PC-9 (cell line): ENCODE data around the gene MGAT3. TPM values are rescaled to one million over a fixed set of nuclear protein-coding genes. Genes with fewer than 3 reads are reported as not detected.

Source experiments
- BruUV-seq: library from RNA; stranded (reverse); fragments of 400-500 nt; replicated peaks from 2 replicates; lab custom pipeline; 2021; lab: Mats Ljungman, UMichigan
- CTCF ChIA-PET: fragments of 300-600 bp; sonication (Branson Sonifier 250); formaldehyde crosslinking; loops from one replicate; lab custom pipeline; 2022; ENCODE audit warnings: antibody characterized with exemption; lab: Charles Lee
- POLR2A ChIA-PET: fragments of 300-600 bp; sonication (Branson Sonifier 250); formaldehyde crosslinking; loops from one replicate; lab custom pipeline; 2022; ENCODE audit warnings: antibody characterized with exemption; ENCODE audit not compliant: unreplicated experiment; lab: Charles Lee
- DNase-seq, 2 experiments: peaks; one replicate each; pipeline versions ENCODE4 v3.0.0 to v3.0.0-alpha.2; 2015 to 2022; ENCODE audit warnings: mixed read lengths in 1 of 2
- H2AFZ ChIP-seq: fragments of 200-600 bp; sonication (generic); 2 replicates; pipeline ENCODE4 v1.8.1; 2017; ENCODE audit warnings: antibody characterized with exemption
- H3F3A ChIP-seq: fragments of 200-600 bp; sonication (generic); 2 replicates; pipeline ENCODE4 v1.8.1; 2017; ENCODE audit warnings: antibody characterized with exemption, mild to moderate bottlenecking, low read depth; ENCODE audit not compliant: insufficient read depth
- H3K27ac ChIP-seq: fragments of 200-600 bp; sonication (generic); 2 replicates; pipeline ENCODE4 v1.6.1; 2016; ENCODE audit warnings: mixed run types
- H3K27me3 ChIP-seq: fragments of 200-600 bp; sonication (generic); 2 replicates; pipeline ENCODE4 v1.6.1; 2016; ENCODE audit warnings: low read depth, mixed run types; ENCODE audit not compliant: insufficient read depth
- H3K36me3 ChIP-seq: fragments of 200-600 bp; sonication (generic); 2 replicates; pipeline ENCODE4 v1.6.1; 2016; ENCODE audit warnings: low read depth, mixed run types
- H3K4me1 ChIP-seq: fragments of 200-600 bp; sonication (generic); replicated peaks from 2 replicates; pipeline ENCODE4 v1.6.1; 2016; ENCODE audit warnings: mixed run types; ENCODE audit not compliant: insufficient read depth
- H3K4me2 ChIP-seq: fragments of 200-600 bp; sonication (generic); 2 replicates; pipeline ENCODE4 v1.6.1; 2017; ENCODE audit warnings: mixed run types
- H3K4me3 ChIP-seq: fragments of 200-600 bp; sonication (generic); 2 replicates; pipeline ENCODE4 v1.6.1; 2016; ENCODE audit warnings: mixed run types
- H3K79me2 ChIP-seq: fragments of 200-600 bp; sonication (generic); 2 replicates; pipeline ENCODE4 v1.6.1; 2017; ENCODE audit warnings: low read depth, mixed run types
- H3K9me2 ChIP-seq: fragments of 200-600 bp; sonication (generic); 2 replicates; pipeline ENCODE4 v1.8.1; 2017; ENCODE audit warnings: mild to moderate bottlenecking; ENCODE audit not compliant: insufficient read depth
- H3K9me3 ChIP-seq: fragments of 200-600 bp; sonication (generic); 2 replicates; pipeline ENCODE4 v1.8.1; 2016; ENCODE audit warnings: low read depth; ENCODE audit not compliant: insufficient read depth
- H4K20me1 ChIP-seq: fragments of 200-600 bp; sonication (generic); 2 replicates; pipeline ENCODE4 v1.8.1; 2017; ENCODE audit not compliant: insufficient read depth
- CTCF ChIP-seq: fragments of 200-600 bp; sonication (generic); conservative IDR thresholded peaks from 2 replicates; pipeline ENCODE4 v1.6.1; 2017; ENCODE audit warnings: mixed run types, antibody characterized with exemption, mild to moderate bottlenecking, moderate library complexity
- EZH2 ChIP-seq: fragments of 200-600 bp; sonication (generic); IDR thresholded peaks from 2 replicates; pipeline ENCODE4 v1.8.0; 2017; ENCODE audit warnings: antibody characterized with exemption, low read depth
- intact Hi-C: fragments of 100-400 bp; cut with micrococcal nuclease; formaldehyde crosslinking; loops from one replicate; pipeline ENCODE4 v1.10.0; 2022; ENCODE audit not compliant: unreplicated experiment
- total RNA-seq: library from RNA; stranded (reverse); gene quantifications from 2 replicates; pipeline ENCODE4 v1.2.3, GENCODE V29; 2021

Gene MGAT3
- total RNA-seq, 1 experiment from 2014 or later, result not detected

- Histone ChIP-seq H3K9me3 (no peaks in the 10 kb centered on the region), H3K27ac (no peak overlapping the region), H3K4me1 (peaks cover 17% of the 10 kb centered on the region), H3K4me2 (no peak overlapping the region), H4K20me1 (no peaks in the 10 kb centered on the region), H2AFZ (no peak overlapping the region), H3F3A (no peaks in the 10 kb centered on the region; the same call in 1 of the 2 replicates), H3K27me3 (peaks cover 11% of the 10 kb centered on the region), H3K36me3 (no peaks in the 10 kb centered on the region), H3K9me2 (no peaks in the 10 kb centered on the region), H3K4me3 (no peak overlapping the region), H3K79me2 (no peaks in the 10 kb centered on the region)
- intact Hi-C loops, result no loop called here
- POLR2A ChIA-PET, result no interaction called here
- TF ChIP-seq EZH2, result no peak
- TF ChIP-seq CTCF, result no peak
- BruUV-seq, result no TSS peak
- DNase-seq, result no peak
- CTCF ChIA-PET, result no interaction called here
These were observed 10.6 kb downstream of the MGAT3 start for GRCh38 chr22:39467390-39467895.

GRCh38 chr22:39468487-39469325 lies 11.9 kb downstream of the MGAT3 start:
- H3K36me3 ChIP-seq, result no peaks in the 10 kb centered on the region
- TF ChIP-seq CTCF (no peak), EZH2 (no peak)
- H3K9me2 ChIP-seq, result no peaks in the 10 kb centered on the region
- peaks cover 21% of the 10 kb centered on the region for H3K4me1 ChIP-seq
- no peak for DNase-seq
- no peaks in the 10 kb centered on the region for H3F3A ChIP-seq
- no peak overlapping the region for H3K4me3 ChIP-seq
- no peak overlapping the region for H3K4me2 ChIP-seq
- H3K27ac ChIP-seq, result no peak overlapping the region
- no peaks in the 10 kb centered on the region for H3K79me2 ChIP-seq
- H2AFZ ChIP-seq, result no peak overlapping the region
- POLR2A ChIA-PET, result no interaction called here
- peaks cover 11% of the 10 kb centered on the region for H3K27me3 ChIP-seq
- CTCF ChIA-PET, result interaction anchor here (0.6 kb wide), 1 partner anchor 47 kb away, joined by 6 read pairs; no protein-coding TSS in a partner anchor
- BruUV-seq, result no TSS peak
- intact Hi-C loops, result no loop called here
- H4K20me1 ChIP-seq, result no peaks in the 10 kb centered on the region
- H3K9me3 ChIP-seq, result no peaks in the 10 kb centered on the region

- no peak overlapping the region for H3K4me2 ChIP-seq
- intact Hi-C loops, result no loop called here
- DNase-seq, result no peak
- H4K20me1 ChIP-seq, result no peaks in the 10 kb centered on the region
- H3K9me3 ChIP-seq, result no peaks in the 10 kb centered on the region
- no peaks in the 10 kb centered on the region for H3K9me2 ChIP-seq
- TF ChIP-seq CTCF (no peak), EZH2 (no peak)
- H3K36me3 ChIP-seq, result no peaks in the 10 kb centered on the region
- no TSS peak for BruUV-seq
- H3K27me3 ChIP-seq, result peaks cover 11% of the 10 kb centered on the region
- ChIA-PET CTCF (no interaction called here), POLR2A (no interaction called here)
- H2AFZ ChIP-seq, result no peak overlapping the region
- H3K27ac ChIP-seq, result no peak overlapping the region
- peaks cover 20% of the 10 kb centered on the region for H3K4me1 ChIP-seq
- H3F3A ChIP-seq, result no peaks in the 10 kb centered on the region
- H3K79me2 ChIP-seq, result no peaks in the 10 kb centered on the region
- H3K4me3 ChIP-seq, result no peak overlapping the region
These were observed 12.5 kb downstream of the MGAT3 start for GRCh38 chr22:39469326-39469680.
